GM18951 (cell line): Measurements from ENCODE around the gene NKD2.

ENCODE experiments used
- POLR2A ChIP-seq: IDR thresholded peaks from 4 replicates; pipeline ENCODE4 v1.6.1; 2011; ENCODE audit warnings: mild to moderate bottlenecking; ENCODE audit not compliant: insufficient read length, insufficient read depth; ENCODE audit errors: extremely low read depth
- in situ Hi-C: fragments of 300-500 bp; cut with MboI; formaldehyde crosslinking; loops from one replicate; pipeline ENCODE4 v1.12.0; 2022; ENCODE audit warnings: low sequenced_read_pairs, mixed read lengths, inconsistent platforms; ENCODE audit not compliant: unreplicated experiment

NKD2 gene

DNA sequence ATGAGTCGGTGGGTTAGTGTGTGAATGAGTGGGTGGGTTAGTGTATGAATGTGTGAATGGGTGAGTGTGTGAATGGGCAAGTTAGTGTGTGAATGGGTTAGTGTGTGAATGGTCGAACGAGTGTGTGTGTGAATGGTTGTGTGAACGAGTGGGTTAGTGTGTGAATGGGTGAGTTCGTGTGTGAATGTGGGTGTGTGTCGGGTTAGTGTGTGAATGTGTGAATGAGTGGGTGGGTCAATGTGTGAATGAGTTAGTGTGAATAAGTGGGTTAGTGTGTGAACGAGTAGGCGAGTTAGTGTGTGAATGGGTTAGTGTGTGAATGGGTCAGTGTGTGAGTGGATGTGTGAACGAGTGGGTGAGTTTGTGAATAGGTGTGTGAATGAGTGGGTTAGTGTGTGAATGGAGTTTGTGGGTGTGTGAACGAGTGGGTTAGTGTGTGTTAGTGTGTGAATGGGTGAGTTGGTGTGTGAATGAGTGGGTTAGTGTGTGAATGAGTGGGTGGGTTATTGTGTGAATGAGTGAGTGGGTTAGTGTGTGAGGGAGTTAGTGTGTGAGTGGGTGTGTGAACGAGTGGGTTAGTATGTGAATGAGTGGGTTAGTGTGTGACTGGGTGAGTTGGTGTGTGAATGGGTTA, 38.8 kb downstream of the NKD2 start:
- in situ Hi-C loops = no loop called here

DNA sequence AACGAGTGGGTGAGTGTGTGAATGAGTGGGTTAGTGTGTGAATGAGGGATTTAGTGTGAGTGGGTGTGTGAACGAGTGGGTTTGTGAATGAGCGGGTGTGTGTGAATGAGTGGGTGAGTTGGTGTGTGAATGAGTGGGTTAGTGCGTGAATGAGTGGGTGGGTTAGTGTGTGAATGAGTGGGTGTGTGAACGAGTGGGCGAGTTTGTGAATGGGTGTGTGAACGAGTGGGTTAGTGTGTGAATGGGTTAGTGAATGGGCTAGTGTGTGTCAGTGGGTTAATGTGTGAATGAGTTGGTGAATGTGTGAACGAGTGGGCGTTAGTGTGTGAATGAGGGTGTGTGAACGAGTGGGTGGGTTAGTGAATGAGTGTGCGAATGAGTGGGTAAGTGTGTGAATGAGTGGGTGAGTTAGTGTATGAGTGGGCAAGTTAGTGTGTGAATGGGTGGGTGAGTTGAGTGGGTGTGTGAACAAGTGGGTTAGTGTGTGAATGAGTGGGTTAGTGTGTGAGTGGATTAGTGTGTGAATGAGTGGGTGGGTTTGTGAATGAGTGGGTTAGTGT, 39.6 kb downstream of the NKD2 start:
- in situ Hi-C loops = no loop called here
- no peak for TF ChIP-seq POLR2A

More for the DNA sequence above, 38.8 kb downstream of the NKD2 start:
- no peak for TF ChIP-seq POLR2A

DNA sequence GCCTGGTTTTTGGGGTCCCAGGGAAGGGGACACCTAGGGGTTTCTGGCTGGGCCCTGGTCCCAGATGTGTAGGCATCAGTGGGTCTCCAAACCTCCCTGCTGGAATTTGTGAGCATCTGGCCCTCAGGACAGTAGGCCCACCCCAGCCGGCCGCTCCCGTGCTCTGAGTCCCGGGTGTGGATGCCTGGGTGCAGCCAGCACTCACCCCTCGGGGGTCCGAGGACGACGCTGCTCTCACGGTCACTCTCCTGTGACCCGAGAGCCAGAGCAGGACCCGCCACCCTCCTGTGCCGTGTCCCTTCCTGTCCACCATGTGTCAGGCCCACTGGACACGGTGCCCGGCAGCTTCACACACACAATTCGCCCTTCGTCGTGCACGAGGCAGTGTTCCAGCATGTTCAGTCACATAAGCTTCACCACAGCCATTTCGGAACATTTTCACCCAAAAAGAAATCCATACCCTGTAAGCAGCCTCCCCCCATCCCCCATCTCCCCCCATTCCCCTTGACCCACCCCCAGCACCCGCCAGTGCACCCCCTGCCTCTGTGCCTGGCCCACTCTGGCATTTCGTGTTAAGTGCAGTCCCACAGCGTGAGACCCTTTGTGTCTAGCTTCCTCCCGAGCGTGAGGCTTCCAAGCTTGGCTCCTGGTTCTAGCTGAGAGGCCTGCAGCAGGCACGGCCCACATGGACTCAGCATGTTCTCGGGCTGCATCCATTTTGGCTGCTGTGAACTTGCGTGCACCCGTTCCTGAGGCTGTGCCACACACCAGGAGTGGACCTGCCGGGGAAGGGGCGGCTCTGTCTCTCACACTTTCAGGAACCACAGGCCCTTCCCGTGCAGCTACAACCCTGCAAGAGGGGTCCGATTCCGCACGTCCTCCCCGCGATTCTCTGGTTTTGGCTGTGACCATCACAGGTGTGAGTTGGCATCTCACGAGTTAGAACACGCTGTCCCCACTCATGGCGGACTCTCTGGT, 40.5 kb downstream of the NKD2 start:
- no peak for TF ChIP-seq POLR2A
- in situ Hi-C loops = no loop called here

DNA sequence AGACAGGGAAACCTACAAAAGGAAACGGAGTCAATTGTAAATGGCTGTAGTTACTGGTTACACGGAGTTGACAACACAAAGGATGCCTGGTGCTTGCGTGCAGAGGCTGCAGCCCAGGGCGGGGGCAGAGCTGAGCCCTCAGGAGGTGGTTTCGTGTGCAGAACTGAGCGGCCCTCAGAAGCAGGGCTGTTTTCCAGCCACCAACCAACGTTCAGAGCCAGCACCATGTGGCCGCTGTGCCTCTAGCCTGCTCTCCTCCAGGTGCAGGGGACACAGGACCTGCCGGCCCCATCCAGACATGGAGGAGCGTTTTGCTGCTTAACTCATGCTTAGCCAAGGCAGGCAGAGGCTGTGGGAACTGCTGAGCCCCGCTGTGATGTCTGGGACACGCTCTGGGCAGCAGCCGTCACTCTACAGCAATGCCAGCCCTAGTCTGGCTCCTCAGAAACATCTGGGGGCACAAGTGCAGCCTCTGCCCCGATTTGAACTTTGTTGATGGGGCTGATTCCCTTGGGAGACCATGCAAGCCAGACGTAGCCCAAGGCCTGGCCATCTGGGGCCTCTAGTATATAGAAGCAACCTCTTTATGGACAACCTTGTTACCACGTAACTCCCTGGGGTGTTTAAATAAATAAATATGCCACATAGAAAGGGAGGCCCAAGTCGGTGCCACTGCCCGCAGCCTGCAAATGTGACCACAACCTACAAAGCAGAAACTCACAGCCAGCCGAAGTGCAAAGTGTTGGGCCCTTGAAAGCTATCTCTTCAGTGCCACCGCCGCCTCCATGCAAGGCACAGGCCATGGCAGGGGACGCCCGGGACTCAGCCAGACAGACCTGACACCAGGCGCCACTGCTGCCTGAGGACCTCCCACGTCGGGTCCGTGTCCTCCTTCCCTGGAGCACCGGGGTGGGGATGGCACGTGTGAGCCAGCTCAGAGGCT, 42.1 kb downstream of the NKD2 start:
- in situ Hi-C loops = no loop called here
- TF ChIP-seq POLR2A = no peak

DNA sequence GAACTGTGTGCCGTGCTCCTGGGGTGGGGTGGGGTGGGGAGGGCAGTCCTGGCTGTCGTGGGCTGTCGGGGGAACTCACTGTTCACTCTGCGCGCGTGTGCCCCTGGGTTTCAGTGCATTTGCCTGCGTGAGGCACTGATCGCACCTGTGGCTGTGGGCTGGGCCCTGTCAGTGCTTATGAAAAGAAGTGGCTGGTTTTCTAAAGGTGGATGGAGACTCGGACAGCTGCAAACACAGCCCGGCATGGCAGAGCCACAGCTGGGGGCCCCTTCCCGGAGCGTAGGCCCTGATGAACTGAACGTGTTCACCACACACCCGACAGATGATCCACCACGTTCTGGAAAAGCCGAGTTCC, 42.7 kb downstream of the NKD2 start:
- no peak for TF ChIP-seq POLR2A
- in situ Hi-C loops = no loop called here

DNA sequence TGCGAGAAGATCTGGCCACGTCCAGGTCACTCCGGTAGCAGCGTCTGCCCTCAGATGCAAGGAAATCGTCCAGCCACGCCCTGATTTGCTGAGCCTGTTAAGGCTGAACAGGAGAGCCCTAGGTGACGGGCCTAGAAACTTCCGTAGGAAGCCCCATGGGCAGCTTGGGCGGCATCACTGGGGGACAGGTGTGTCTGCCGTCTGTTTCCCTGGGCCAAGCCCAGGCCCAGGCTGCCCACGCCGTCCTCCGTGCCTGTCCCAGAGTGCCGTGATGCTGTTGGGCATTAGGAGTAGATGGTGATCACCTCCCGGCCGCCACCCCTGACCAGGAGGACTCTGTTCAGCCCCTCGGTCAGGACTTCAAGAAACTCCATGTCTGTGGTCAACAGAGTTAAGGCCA, 43.5 kb downstream of the NKD2 start:
- TF ChIP-seq POLR2A = no peak
- in situ Hi-C loops = no loop called here

DNA sequence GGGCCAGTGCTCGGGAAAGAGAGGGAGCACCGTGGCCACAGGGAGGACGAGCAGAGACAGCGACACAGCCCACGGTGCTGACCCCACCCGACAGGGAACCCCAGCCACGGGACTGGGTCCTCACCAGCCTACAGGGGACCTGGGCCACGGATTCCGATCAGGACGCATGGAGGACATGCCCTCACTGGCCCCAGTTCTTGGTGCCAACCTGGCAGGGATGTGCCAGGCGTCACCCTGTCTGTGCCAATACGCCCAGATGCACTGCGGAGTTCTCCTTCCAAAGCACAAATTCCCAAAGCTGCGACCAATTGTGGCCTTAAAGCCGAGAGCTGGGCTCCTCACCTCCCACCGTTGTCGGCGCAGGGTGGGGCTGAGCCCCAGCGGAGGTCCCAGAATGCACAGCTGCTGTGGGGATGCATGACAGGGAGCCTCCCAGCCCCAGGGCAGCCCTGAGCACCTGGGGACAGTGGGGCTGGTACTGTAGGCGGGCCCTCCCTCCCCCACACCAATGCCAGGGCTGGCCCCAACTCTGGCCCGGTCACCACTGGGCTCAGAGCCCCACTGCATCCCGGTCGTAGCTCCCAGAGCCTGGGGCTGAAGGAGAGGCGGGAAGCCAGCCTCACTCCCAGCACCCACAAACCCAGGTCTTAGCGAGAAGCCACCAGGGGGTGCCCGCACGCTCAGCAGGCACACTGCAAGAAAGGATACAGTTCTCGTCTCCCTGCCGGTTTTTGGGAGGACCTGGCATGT, 44.2 kb downstream of the NKD2 start:
- no peak for TF ChIP-seq POLR2A
- in situ Hi-C loops = no loop called here

DNA sequence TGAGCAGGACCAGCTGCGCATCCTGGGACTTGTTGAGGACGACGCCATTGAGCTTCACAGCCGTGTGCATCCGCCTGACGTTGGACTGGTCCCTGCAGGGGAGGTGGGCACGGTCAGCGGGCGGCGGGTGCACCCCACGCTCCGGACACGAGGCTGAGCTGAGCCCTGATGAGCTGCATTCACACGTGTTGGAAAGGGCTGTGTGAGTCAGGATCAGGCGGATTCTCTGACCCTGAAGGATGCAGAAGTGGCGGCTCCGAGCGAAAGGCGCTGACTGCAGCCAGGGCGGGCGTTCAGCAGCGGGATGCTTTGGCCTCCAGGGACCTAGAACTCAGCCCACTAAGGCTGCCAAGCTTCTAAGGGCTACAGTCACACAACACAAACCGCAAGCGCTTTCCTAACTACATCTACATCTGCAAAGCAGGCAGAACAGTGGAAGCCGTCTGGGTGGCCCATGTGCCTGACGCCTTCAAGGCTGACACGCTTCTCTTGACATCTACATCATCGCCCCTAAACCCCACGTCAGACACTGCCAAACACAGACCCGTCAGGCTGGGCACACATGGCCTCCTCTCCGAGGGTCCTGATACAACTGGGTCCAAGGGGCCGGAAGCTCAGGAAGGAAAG, 44.9 kb downstream of the NKD2 start:
- no peak for TF ChIP-seq POLR2A
- in situ Hi-C loops = no loop called here

DNA sequence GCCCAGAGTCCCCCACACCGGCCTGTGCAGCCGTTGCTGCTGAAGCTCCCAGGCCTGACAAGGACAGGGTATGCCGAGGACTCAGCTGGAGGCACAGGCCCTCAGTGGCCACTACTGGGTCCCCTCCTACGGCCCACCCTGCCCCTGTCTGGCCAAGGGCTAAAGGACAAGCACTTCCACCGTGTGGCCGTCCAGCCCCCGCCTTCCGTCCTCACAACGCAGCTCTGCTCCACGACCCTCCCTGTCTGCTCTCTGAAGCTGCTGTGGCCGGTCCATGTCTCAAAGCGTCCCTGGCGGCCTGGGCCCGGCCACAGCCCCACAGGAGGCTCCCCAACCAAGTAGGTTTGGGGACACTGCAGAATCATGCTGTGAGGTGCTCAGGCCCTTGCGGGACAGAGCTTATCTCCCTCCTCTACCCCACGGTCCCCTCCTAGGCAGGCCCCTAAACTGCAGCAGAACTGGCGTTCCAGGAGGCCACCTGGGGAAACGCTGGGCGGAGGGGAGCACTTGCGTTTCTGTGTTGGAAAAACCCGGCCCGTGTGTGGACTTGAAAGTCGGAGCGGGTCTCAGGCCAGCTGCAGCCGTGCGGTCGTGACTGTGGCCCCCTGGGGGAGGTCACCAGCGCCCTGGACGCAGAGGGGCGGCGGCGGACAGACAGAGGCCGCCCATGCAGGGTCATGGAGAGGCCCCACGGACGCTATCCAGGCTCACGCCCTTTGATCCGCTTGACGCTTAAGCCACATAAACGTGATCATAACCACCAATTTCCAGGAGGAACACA, 45.6 kb downstream of the NKD2 start:
- in situ Hi-C loops = no loop called here
- no peak for TF ChIP-seq POLR2A

DNA sequence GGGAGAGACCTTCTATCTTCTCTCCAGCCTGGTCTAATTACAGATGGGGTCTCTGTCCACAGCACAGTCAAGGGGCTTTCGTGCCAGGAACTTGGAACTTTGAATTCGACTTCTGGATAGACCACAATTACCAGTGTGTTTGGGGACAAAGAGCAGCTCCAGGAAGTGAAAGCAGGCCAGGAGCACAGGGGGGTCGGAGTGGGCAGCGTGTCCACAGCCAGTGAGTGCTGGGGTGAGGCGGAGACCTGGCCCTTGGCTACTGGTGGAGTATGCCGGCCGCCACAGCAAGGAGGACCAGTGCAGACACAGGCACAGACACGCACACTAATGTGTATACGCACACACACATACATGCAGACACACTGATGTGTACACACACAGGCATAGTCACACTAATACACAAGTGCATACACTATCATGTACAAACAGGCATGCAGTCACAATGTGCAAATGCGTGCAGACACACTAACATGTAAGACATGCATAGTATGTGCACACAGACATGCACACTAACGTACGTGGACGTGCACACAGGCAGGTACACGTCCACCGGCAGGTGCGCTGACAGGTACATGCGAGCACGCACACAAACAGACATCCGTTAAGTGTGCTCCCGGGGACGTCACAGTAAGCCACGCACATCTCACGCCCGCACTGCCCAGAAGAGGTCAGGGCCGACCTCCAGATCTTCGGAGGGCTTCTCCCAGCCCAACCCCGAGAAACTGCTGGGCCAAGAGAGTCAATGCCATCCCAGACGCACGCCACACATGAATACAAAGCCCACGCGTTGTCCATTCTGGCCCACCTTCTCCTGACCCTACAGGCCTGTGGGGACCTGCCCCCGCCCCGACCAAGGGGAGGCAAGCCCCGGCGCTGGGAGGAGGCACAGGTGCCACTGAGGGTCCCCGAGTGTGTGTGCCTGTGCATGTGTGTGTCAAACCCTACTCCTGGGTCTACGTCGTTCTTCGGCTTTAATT, 46.5 kb downstream of the NKD2 start:
- no peak for TF ChIP-seq POLR2A
- in situ Hi-C loops = no loop called here
